ENCODE data around the gene PPP1R9B. TPM values are rescaled to one million over a fixed set of nuclear protein-coding genes. Genes with fewer than 3 reads are reported as not detected.

The PPP1R9B gene
- total and polyA plus RNA-seq, 2 of the 8 experiments (the other 6 are each of a cell fraction or from before 2014, with no cell fraction given): 5.2 to 13.1 TPM

GRCh38 chr17:50171371-50172071 is 21.0 kb upstream of the PPP1R9B start (continued):
- TF ChIP-seq BRCA1 (IDR thresholded peaks at IDR 0.05; ENCODE audit: low read depth, low read length): no peak
- TF ChIP-seq RBBP5 (IDR thresholded peaks at IDR 0.05; ENCODE audit: borderline replicate concordance, low read depth, low read length): no peak
- TF ChIP-seq CHD1 (IDR thresholded peaks at IDR 0.05; ENCODE audit: low read depth, low read length): no peak
- TF ChIP-seq EZH2 (IDR thresholded peaks at IDR 0.05; ENCODE audit: low read depth, low read length, severe bottlenecking): no peak
- TF ChIP-seq NRF1 (IDR thresholded peaks at IDR 0.05; ENCODE audit: low read depth, low read length): no peak
- no peak for TF ChIP-seq SRF (IDR thresholded peaks at IDR 0.05; ENCODE audit: low read depth, low read length)
- no peak for TF ChIP-seq YY1 (IDR thresholded peaks at IDR 0.05; ENCODE audit: low read depth, low read length)
- TF ChIP-seq SIRT6 (IDR thresholded peaks at IDR 0.05; ENCODE audit: low read length): no peak
